Measurements from ENCODE around the gene CGB3.

GRCh38 chr19:48988286-48988685 lies 35.8 kb downstream of the CGB3 start:
- no peak for TF ChIP-seq POLR2A (IDR thresholded peaks at IDR 0.05; ENCODE audit: low read depth, low read length)
- TF ChIP-seq POLR2AphosphoS5 (IDR thresholded peaks at IDR 0.05; ENCODE audit: low read depth, low read length): no peak
- no peak for TF ChIP-seq TAF1 (IDR thresholded peaks at IDR 0.05; ENCODE audit: borderline replicate concordance, low read depth, low read length)

All from GM12892 (cell line).